ENCODE measurements around the gene GLCE.

- no peak for TF ChIP-seq CTCF (IDR thresholded peaks at IDR 0.05)
- no peak for TF ChIP-seq POLR2A (IDR thresholded peaks at IDR 0.05)
These were observed 138.4 kb downstream of the GLCE start, which contains the start of gene PAQR5 for GRCh38 chr15:69298697-69299441.

Data from heart left ventricle (tissue), 13 donors.